ENCODE results near the gene PIGN. TPM values are rescaled to one million over a fixed set of nuclear protein-coding genes. Genes with fewer than 3 reads are reported as not detected.

Gene PIGN
- polyA plus RNA-seq, 3 donors: 4.1 to 14.7 (median 14.6) TPM

DNA sequence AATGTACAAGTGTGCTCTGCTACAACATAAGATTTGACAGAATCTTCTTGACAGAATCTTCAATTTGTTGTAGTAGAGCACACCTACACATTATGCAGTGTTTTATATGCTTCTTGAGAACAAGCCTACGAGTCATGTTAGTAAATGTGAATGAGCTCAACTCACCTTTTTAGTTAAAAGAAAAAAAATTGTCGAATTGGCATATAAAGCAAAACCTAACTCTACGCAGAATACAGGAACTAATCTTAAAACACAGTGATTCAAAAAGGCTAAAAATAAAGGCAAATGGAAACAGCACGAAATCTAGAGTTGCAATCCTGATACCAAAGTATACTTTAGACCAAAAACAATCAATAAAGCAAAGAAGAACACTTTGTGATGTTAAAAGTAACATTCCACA is 87.9 kb downstream of the PIGN start:
- H3K4me3 Mint-ChIP-seq: no peak overlapping the region
- peaks cover 44 to 49% of the 10 kb centered on the region in 2 donors for H3K36me3 Mint-ChIP-seq
- H3K9me3 Mint-ChIP-seq: peaks cover 0 to 6% (median 2%) of the 10 kb centered on the region in 7 donors

DNA sequence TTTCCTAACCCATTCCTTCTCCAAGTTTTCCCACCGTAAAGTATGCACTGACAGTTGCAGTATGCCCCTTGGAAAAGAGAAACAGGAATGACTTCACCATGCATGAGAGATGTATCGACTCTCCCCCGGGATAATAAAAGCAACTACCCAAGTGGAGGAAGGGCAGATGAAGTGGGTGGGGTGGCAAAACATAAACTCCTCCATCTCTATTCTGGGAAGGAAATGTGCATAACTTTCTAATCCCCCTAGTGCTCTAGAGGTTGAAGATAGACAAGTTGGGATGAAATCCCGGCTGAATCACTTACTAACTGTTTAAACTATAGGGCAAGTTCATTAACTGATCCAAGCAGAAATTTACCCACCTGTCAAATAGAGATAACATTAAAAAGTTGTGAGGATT is 89.2 kb downstream of the PIGN start:
- Histone ChIP-seq H2AFZ (ENCODE audit: insufficient read depth, low read depth, low read length, poor library complexity, severe bottlenecking) (no peak overlapping the region), H3K27me3 (ENCODE audit: control insufficient read depth in 2 of 2, insufficient read depth in 2 of 2, low read length in 2 of 2) (no peaks in the 10 kb centered on the region)

More for the DNA sequence above, 87.9 kb downstream of the PIGN start:
- peaks cover 27 to 44% of the 10 kb centered on the region in 2 donors for H3K36me3 ChIP-seq (replicated peaks in 1 of 2; ENCODE audit: control insufficient read depth in 1 of 2, insufficient read depth in 2 of 2, low read length in 2 of 2)
- no peak overlapping the region for H3K4me2 ChIP-seq (replicated peaks; ENCODE audit: extremely low read depth, low read length, poor library complexity, severe bottlenecking)
- no peak overlapping the region for H3K4me3 ChIP-seq (replicated peaks in 1 of 3; ENCODE audit: low read depth in 2 of 3, low read length in 3 of 3)
- no peaks in the 10 kb centered on the region for H4K20me1 ChIP-seq (ENCODE audit: insufficient read depth, low read length)
- no peak overlapping the region for H3K27ac ChIP-seq (ENCODE audit: low read depth in 1 of 2, low read length in 2 of 2)
- no peak for DNase-seq
- no peaks in the 10 kb centered on the region for H3K79me2 ChIP-seq (ENCODE audit: insufficient read depth, low read length)
- Mint-ChIP-seq H3K27ac (no peak overlapping the region), H3K4me1 (no peaks in the 10 kb centered on the region), H3K27me3 (ENCODE audit: low read depth in 3 of 3) (no peaks in the 10 kb centered on the region)
- no peak overlapping the region for H3K9ac ChIP-seq (ENCODE audit: insufficient read depth, low read length, poor library complexity, severe bottlenecking)
- TF ChIP-seq, protein P1, sequence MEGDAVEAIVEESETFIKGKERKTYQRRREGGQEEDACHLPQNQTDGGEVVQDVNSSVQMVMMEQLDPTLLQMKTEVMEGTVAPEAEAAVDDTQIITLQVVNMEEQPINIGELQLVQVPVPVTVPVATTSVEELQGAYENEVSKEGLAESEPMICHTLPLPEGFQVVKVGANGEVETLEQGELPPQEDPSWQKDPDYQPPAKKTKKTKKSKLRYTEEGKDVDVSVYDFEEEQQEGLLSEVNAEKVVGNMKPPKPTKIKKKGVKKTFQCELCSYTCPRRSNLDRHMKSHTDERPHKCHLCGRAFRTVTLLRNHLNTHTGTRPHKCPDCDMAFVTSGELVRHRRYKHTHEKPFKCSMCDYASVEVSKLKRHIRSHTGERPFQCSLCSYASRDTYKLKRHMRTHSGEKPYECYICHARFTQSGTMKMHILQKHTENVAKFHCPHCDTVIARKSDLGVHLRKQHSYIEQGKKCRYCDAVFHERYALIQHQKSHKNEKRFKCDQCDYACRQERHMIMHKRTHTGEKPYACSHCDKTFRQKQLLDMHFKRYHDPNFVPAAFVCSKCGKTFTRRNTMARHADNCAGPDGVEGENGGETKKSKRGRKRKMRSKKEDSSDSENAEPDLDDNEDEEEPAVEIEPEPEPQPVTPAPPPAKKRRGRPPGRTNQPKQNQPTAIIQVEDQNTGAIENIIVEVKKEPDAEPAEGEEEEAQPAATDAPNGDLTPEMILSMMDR (IDR thresholded peaks at IDR 0.05): no peak
- no CpG with 5 or more reads among the region's 4 CpGs for WGBS (ENCODE audit: insufficient coverage)
- H3K27me3 ChIP-seq (ENCODE audit: control insufficient read depth in 2 of 2, insufficient read depth in 2 of 2, low read length in 2 of 2): no peaks in the 10 kb centered on the region
- no peaks in the 10 kb centered on the region for H3K4me1 ChIP-seq (ENCODE audit: control insufficient read depth in 1 of 2, insufficient read depth in 2 of 2, low read length in 2 of 2)
- no peak overlapping the region for H2AFZ ChIP-seq (ENCODE audit: insufficient read depth, low read depth, low read length, poor library complexity, severe bottlenecking)
- H3K9me3 ChIP-seq (replicated peaks in 1 of 2; ENCODE audit: control insufficient read depth in 1 of 2, insufficient read depth in 1 of 2, low read length in 2 of 2): no peaks in the 10 kb centered on the region
- intact Hi-C loops (cut with micrococcal nuclease): no loop called here

More for the DNA sequence above, 89.2 kb downstream of the PIGN start:
- Histone ChIP-seq H3K4me3 (replicated peaks in 1 of 3; ENCODE audit: low read depth in 2 of 3, low read length in 3 of 3) (no peak overlapping the region), H3K36me3 (replicated peaks in 1 of 2; ENCODE audit: control insufficient read depth in 1 of 2, insufficient read depth in 2 of 2, low read length in 2 of 2) (peaks cover 27 to 39% of the 10 kb centered on the region in 2 donors), H3K9ac (ENCODE audit: insufficient read depth, low read length, poor library complexity, severe bottlenecking) (no peak overlapping the region), H3K27ac (ENCODE audit: low read depth in 1 of 2, low read length in 2 of 2) (no peak overlapping the region), H4K20me1 (ENCODE audit: insufficient read depth, low read length) (no peaks in the 10 kb centered on the region), H3K9me3 (replicated peaks in 1 of 2; ENCODE audit: control insufficient read depth in 1 of 2, insufficient read depth in 1 of 2, low read length in 2 of 2) (no peaks in the 10 kb centered on the region), H3K4me2 (replicated peaks; ENCODE audit: extremely low read depth, low read length, poor library complexity, severe bottlenecking) (no peak overlapping the region), H3K4me1 (ENCODE audit: control insufficient read depth in 1 of 2, insufficient read depth in 2 of 2, low read length in 2 of 2) (no peaks in the 10 kb centered on the region), H3K79me2 (ENCODE audit: insufficient read depth, low read length) (no peaks in the 10 kb centered on the region)
- WGBS (ENCODE audit: insufficient coverage): no CpG with 5 or more reads among the region's 4 CpGs
- TF ChIP-seq, protein P1 (IDR thresholded peaks at IDR 0.05): no peak
- H3K27me3 Mint-ChIP-seq (ENCODE audit: low read depth in 3 of 3): no peaks in the 10 kb centered on the region
- no peaks in the 10 kb centered on the region for H3K4me1 Mint-ChIP-seq
- intact Hi-C loops (cut with micrococcal nuclease): no loop called here
- DNase-seq: no peak
- peaks cover 0 to 6% (median 2%) of the 10 kb centered on the region in 7 donors for H3K9me3 Mint-ChIP-seq
- H3K4me3 Mint-ChIP-seq: no peak overlapping the region
- H3K27ac Mint-ChIP-seq: no peak overlapping the region
- peaks cover 45 to 52% of the 10 kb centered on the region in 2 donors for H3K36me3 Mint-ChIP-seq

Data from CD14-positive monocyte (primary cell).